CD4-positive, alpha-beta T cell treated with Interleukin-10 for 1 hour (primary cell): ENCODE results near the gene PHTF2.
A peak's percentile ranks its signal among the peaks of the same experiment; 100 is the strongest.

Source experiments
- DNase-seq: peaks from one replicate; pipeline ENCODE4 v3.0.0-alpha.2; 2020

PHTF2 gene

DNA sequence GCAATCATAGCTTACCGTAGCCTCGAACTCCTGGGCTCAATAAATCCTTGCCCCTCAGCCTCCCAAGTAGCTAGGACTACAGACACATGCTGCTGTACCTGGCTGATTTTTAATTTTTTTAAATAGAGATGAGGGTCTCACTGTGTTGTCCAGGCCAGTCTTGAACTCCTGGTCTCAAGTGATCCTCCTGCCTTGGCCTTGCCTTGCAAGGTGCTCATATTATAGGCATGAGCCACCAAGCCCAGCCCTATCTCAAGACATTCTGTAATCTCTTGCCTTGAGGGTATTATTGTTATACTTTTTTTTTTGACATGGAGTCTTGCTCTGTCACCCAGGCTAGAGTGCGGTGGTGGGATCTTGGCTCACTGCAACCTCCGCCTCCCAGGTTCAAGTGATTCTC, 86.6 kb downstream of the PHTF2 start:
- DNase-seq, result no peak

DNA sequence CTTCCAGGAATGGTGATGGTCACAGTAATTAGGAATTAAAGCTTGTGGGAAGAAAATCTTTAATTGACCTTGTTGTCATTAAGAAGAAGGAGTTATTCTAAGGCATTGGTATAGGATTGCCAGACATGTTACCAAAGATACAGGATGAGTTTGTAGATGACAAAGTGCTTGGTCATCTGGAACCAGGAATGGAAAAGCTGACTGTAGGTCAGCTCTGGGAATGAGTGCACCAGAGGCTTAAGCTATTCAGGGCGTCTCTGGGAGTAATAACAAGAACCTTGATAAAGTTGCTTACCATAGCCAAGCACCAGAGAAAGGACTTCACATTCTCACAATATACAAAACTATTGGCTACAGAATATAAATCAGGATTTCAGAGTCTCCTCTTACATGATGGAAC, 89.0 kb downstream of the PHTF2 start:
- DNase-seq, result no peak

DNA sequence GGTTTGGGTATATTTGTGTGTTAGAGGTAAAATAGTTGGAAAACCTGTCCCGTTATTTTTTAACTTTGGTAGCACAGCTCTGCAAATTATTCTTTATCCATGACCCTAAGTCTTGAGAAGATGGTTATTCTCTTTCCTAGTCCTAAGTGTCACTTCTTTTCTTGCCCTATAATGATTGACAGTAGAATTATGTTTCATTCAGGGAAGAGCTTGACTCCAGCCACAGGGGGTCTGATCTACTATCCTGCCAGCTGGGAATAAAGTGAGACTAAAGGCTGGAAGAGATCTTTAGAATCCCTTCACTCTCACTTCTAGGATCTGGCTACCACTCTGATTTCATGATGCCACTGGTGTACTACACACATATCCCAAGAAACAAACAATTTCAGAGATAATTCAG, 90.4 kb downstream of the PHTF2 start:
- no peak for DNase-seq

DNA sequence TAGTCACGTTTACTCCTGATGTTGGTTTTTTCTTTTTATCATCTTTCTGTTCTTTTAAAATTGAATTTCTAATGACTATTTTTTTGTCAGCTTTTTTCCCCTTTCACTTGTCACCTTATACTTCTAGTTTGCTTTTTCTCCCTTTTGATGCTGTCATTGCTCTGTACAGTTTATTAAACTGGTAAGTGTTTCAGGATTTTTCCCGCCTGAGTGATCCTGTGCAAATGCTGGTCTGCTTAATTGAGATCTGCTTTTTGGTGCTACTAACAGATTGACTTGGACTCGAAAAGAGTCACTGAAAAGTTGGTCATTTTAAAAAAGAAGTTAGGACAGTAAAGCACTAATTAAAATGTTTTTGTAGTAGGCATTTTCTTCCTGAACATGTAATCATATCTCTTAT, 95.2 kb downstream of the PHTF2 start:
- DNase-seq, result no peak

DNA sequence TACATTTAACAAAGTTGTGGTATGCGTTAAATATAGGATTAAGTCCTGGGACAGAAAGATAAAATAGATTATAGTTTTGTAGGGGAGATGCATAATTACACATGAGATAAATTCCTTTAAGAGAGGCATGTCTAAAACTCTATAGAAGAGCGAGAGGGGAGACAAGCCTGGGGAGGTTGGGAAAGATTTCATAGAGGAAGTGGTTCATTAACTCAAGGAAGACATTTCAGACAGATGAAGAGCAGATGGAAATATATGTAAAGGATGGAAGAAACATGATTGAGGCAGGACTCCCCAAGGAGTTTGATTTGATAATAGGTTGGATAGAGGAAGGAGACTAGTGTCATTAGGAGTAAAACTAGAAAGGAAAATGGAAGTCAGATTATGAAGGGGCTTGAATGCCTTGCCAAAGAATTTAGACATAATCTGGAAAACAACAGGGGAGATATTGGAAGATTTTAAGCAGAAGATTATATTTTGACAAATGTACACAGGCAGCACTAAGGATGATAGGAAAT, 96.1 kb downstream of the PHTF2 start:
- no peak for DNase-seq

DNA sequence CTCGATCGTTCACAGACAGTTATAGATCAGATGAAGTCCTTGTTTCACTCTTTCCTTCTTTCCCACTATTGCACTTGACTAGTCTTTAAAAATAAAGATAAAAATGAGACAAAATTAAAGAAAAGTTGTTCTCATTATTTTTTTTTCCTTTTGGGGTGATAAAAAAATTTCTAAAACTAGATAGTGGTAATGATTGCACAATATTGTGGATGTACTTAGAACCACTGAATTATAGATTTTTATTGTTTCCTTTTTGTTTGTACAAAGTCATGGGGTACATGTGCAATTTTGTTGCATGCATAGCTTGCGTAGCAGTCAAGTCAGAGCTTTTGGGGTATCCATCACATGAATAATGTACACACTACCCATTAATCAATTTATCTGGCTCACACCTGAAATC, 97.3 kb downstream of the PHTF2 start:
- DNase-seq, result no peak

DNA sequence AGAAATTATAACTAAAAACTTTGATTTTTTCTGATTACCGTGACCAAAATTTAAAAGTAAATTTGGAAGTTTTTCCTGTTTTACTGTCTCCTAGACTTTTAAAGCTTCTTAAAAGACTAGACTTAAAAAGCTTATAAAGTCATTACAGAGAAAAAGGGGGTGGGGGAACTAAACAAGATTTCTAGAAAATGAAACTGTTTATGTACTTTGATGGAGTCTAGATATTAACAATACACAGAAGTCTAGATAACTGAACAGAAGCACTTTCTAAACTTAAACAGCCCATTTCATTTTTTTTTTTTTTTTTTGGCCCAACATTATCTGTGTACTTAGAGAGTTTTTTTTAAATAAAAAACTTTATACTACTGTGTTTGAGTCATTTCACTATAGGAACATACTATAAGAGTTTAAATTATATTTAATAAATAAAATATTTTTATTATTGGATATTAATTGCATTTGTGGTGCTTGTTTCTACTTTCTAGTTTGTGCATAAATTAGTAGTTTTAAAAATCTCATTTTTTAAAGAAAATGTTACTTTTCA, 98.5 kb downstream of the PHTF2 start:
- DNase-seq, result no peak

DNA sequence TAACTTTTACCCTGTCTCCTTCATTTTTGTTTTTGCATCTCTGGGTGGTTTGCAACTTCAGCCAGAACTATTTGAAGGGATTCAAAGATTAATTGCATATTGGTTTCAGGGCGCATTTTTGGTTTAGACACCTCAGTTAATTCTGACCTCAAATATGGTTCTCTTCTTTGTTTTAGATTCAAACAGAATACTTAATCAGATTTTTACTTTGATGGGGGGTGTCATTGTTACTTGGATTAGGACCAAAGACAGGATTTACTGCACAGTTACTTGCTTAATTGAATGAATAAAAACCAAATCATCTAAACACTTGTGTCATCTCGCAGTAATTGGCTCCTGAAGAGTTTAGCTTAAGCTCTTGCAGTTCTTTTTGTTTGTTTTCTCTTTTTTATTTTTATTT, 100.9 kb downstream of the PHTF2 start:
- no peak for DNase-seq

DNA sequence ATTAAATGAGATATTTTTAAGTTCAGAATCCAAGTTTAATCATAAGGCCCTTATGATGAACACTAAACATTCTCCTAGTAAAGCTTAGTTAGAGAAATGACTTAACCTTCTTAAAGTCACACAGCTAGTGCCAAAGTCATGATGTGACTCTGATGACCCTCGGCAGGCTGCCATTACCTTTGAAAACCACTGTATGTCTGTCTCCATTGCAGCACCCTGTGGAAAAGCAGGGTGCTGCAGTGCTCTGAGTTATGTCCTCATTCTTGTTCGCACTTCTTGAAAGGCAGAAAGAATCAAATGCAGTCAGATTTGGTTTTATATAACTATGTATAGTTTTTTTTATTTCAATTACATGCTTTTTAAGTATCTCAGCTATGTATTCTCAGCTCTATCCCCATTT, 105.0 kb downstream of the PHTF2 start:
- peak; percentile 7 for DNase-seq

DNA sequence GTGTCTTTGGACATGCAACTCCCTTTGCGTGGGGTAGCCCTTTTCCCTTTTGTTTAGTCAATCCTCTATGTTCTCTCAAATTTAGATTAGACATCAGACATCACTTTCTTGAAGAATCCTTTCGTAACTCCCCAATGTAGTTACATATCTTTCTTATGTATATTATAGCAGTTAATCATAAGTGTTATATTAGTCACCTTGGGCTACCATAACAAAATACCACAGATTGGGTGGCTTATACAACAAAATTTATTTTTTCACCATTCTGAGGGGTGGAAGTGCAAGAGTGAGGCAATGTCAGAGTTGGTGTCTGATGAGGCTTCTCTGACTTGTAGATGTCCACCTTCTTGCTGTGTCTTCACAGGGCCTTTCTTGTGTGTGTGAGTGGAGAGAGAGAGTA, 105.7 kb downstream of the PHTF2 start:
- no peak for DNase-seq

DNA sequence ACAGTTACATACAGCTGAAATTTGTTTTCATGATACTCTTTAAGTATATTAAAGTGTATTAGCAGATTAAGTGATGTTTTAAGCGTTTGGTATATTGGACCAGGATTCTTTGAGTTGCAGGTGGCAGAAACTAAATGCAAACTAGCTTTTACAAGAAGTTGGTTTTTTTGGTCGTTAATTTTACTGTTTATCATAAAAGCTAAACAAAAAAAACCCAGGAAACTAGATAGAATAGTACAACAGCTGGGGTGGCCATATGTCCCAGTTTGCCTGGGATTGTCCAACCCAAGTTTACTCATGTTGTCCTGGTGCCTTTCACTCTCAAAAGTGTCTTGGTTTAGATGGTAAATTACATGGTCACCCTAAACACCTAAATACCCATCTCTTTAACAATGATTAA, 108.7 kb downstream of the PHTF2 start:
- DNase-seq, result no peak

DNA sequence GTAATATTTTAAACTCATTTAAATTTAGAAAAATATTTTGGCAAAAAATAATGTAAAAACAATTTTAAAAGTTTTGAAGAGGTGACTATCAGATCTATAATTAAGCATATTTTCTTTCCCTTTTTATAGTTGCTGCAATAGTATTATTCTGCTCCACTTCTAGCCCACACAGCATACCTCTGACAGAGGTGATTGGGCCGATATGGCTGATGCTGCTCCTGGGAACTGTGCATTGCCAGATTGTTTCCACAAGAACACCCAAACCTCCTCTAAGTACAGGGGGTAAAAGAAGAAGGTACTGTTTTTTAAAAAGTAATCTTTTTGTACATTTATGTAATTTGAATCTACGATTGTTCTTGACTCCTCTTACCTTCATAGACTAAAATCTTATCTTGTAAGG, 110.1 kb downstream of the PHTF2 start:
- no peak for DNase-seq

DNA sequence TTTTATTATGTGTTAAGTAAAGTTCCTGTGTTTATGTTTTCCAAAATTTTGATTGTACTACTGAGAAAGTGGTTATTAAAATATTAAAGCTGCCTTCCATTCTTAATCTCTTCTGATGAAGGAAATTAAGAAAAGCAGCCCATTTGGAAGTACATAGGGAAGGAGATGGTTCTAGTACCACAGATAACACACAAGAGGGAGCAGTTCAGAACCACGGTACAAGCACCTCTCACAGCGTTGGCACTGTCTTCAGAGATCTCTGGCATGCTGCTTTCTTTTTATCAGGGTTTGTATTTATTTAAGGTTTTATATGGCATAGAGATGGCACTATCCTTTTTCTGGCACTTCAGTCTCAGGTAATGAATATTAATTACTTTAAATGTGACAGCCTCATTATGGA, 111.6 kb downstream of the PHTF2 start:
- DNase-seq, result no peak

DNA sequence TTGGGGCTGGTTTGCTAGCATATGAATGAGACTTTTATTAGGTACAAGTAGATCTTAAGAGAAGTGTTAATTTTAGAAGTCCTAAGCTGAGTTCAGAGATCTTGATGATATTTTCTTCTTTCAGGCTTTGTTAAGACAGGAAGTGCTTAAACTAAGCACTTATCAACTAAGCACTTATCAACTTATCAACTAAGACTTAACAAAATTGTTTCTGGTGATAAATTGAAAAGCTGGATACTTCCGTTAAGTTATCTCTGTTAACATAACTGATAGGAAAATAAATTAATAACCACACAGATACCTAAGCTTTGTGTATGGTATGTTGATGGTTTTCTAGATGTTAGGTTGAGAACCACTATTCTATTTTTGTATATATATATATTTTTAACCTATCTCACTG, 113.7 kb downstream of the PHTF2 start:
- no peak for DNase-seq

DNA sequence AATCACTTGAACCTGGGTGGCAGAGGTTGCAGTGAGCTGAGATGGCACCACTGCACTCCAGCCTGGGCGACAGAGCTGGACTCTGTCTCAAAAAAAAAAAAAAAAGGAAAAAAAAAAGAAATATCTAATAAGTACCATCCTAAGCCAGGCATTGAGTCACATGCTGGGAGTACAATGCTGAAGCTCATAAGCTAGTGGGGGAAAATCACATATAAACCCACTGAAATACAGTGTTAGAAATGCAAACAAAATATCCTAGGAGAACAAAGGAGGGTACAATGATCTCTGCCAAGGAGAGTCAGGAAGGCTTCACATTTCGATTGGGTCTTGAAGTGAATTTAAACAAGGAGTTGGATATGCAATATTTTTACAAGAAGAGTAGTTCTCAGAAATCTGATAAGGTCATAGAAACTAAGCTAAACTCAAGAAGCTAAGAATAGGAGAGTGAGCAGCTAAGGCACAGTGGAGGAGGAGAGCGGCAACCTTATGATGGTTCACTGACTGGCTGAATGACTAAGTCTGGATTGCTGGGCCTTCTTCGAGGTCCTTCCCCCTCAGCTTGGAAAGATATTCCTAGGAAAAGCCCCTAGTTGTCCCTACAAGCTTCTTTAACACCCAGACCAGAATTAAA, 115.5 kb downstream of the PHTF2 start:
- no peak for DNase-seq

DNA sequence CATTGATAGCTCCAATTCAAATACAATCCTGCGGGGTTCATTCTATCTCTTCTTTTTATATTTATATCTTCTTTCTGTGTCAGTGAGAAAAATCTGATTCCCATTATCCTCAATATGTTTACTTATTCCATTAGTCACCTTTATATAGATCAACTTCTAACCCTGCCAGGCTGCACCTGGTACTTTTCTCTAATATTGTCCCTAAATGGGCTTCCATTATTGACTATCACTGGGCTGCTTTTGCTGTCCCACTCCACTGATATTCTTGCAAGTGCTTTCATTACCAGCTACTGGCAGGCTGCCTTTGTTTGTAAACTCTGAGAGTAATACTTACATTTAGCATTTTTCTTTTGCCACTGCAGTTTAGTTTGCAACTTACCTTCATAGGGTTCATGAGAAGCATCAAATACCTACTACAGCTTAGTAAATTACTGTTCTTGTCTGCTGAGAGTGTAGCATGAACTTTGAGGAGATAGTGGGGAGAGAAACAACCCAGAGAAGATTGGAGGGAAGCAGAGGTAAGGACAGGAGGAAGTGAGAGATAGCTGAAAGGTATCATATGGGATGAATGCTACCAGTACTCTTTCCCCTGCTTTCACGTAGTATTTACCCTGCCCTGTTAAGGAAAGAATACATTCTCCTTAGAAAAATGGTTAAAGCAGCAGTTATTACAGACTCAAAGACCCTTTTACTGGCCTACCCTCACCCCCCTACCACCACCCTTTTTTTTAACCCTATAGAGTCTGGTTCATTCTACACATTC, 119.1 kb downstream of the PHTF2 start:
- no peak for DNase-seq

DNA sequence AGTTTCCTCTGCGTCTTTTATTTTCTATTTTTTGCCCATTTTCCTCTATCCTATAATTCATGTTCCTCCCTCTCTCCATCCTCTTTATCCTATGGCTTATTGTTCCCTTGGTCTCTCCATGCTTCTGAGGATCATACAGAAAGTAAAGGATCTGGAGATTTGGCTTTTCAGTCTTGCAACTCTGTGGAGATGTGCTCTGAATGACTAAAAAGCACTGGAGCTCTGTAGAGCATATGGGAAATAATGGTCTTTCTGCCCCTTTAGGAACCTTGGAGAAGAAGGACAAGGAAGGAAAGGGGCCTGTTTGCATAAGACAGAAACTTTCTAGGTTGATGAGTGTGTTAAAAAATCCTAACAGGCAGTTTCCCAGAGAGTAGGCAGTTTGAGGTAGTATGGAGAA, 120.1 kb downstream of the PHTF2 start:
- DNase-seq, result no peak

DNA sequence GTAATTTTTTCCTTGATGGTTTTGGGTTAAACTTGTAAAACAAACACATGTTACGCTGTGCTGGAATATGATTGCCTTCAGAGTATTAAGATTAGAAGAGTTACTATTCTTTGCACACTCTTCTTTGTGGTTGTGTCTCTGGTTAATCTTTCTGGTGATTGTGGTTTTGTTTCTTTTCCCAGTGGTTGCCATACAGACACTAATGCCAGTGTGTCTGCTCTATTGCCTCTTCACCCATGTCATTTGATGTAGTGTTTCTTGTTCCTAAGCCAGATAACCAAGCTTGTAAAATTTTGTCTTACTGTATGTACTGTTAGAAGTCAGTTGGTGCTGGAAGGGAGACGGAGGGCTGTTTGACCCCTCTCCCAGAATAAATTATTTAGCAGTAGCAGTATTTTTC, 124.8 kb downstream of the PHTF2 start:
- DNase-seq, result no peak

DNA sequence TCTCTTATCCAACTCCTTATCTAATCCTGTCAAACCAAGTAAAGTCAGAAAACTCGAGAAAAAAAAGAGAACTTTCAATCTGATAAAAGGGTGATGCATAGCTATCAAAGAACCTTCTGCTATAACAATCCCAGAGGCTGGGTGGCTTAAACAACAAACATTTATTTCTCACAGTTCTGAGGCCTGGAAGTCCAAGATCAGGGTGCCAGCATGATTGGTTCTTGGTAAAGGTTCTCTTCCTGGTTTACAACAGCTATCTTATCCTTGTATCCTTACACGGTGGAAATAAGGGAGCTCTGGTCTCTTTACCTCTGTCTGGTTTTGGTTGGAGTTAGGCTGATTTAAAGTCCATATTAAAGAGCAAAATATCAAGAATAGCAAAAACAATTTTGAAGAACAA, 131.9 kb downstream of the PHTF2 start:
- no peak for DNase-seq

DNA sequence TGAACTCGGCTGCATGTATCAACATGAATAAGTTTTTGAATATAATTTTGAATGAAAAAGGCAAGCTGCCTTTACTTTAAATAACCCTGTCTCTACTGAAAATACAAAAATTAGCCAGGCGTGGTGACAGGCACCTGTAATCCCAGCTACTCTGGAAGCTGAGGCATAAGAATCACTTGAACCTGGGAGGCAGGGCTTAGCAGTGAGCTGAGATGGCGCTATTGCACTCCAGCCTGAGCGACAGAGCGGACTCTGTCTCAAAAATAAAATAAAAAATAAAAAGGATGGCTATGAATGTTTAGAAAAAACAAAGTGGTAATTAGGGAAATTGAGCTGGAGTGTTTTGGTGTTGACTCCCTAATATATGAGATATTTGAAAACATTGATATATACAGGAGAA, 133.3 kb downstream of the PHTF2 start:
- no peak for DNase-seq

DNA sequence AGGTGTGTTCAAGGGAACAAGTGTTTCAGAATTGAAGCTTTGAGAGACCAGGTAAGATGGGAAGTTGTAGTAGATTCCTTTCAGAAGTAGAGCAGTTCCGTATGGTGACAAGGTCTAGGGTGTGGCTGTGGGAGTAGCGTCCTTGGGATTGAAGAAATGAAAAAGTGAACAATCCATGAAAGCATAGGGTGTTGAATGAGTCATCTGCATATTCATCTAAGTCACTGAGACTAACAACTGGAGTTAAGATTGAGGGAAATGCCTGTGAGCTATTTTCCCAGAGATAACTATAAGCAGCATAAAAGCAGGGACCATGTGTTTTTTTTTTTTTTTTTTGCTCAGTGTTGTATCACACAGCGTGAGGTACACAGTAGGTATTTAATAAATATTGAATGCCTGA, 134.8 kb downstream of the PHTF2 start:
- DNase-seq, result no peak

DNA sequence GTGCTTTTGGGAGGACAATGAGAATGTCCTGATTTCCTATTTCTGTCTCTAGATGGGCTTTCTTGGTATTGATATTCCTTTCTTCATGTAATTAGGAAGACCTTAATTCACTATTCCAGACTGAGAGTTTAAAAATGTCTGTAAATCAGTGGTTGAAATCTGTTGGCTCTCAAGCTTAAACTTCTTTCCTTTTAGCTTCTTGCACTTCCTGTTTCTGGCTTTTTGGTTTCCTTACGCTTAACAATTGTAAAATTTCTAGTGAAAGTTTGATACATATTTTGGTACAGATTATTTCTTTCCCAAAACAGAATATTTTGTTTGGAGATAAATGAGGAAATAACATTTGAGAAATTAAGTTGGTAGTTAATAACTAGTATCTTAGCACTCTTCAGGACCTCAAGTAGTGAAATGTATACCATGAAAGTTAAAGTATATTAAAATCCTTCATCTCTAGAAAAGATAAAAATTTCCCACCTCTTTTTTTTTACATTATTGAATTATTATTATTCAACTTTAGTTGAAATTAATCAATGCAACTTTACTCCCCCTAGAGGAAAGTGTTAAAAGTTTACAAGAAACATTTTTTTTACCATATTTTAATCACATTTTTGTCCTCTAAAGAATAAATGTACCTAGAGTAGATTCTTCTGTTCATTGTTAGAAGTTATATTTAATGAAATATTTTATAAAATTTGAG, 137.2 kb downstream of the PHTF2 start:
- DNase-seq, result no peak

DNA sequence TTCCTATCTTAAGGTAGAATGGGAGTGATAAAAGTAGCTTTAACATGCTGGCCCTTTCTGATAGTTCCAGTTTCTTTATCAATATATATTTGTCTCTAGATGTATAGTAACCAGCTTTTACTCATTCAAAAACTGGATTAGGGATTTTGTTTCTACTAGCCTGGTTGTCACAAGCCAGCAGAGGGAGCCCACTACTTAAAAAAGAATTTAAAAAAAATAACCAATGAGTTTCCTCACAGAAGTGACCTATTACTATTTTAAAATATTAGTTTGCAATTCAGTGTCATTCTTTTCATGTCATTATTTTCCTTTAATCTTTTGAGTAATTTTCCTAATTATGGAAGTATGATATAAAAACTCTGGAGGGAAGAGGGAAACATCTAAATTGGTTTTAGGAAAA, 142.1 kb downstream of the PHTF2 start:
- peak; percentile 10 for DNase-seq

DNA sequence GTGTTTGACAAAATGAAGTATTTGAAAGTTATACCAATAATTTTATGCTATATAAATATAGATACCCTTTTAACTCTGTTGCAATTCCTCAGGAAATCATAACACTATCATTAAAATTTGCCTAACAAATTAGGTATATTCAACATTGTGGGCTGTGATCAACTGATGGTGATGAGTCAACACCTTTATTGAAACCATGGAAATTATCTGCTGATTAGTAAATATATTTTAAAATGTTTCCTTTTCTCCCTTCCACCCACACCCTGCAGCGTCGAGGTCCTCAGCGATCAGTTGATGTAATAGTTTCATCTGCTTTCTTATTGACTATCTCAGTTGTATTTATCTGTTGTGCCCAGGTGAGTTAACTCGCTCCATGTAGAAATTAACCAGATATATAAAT, 143.9 kb downstream of the PHTF2 start:
- no peak for DNase-seq
